NCI-H69 (cell line): ENCODE measurements around the gene KIF9.
"Not testable (repeated sequence)": the region's sequence is repeated elsewhere in the genome, so short reads cannot be mapped to it uniquely, and the experiment has no call there.

Source experiments
- DNase-seq: peaks from one replicate; lab custom pipeline; 2025; lab: John Stamatoyannopoulos, UW

Gene KIF9

DNA sequence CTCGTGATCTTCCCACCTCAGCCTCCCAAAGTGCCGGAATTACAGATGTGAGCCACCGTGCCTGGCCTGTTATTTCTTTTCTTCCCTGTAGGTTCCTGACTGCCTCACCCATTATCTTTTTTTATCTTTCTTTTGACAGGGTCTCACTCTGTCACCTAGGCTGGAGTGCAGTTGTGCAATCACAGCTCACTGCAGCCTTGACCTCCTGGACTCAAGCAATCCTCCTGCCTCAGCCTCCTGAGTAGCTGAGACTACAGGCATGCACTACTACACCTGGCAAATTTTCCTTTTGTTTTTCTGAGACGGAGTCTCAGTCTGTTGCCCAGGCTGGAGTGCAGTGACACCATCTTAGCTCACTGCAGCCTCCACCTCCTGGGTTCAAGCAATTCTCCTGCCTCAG lies 100.9 kb downstream of the KIF9 start:
- DNase-seq = not testable (repeated sequence)

DNA sequence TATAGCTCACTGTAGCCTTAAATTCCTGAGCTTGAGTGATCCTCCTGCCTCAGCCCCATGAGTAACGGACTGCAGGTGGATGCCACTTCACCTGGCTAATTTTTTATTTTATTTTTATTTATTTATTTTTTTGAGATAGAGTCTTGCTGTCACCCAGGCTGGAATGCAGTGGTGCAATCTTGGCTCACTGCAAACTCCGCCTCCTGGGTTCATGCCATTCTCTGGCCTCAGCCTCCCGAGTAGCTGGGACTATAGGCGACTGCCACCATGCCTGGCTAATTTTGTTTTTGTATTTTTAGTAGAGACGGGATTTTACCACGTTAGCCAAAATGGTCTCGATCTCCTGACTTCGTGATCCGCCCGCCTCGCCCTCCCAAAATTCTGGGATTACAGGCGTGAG lies 102.6 kb downstream of the KIF9 start:
- not testable (repeated sequence) for DNase-seq
